ENCODE results near the gene C12orf75.

GRCh38 chr12:105281694-105282049 lies 48.8 kb upstream of the C12orf75 start:
- TF ChIP-seq EZH2 (IDR thresholded peaks at IDR 0.05), result no peak
- TF ChIP-seq POLR2AphosphoS5 (IDR thresholded peaks at IDR 0.05; ENCODE audit: borderline replicate concordance, low read depth, low read length), result no peak
- TF ChIP-seq FOXP2 (optimal IDR thresholded peaks at IDR 0.05; ENCODE audit: control extremely low read depth, extremely low read length, insufficient read depth), result no peak

Data from SK-N-MC (cell line).